HepG2 (cell line): ENCODE measurements around the gene MYCBPAP. TPM values are rescaled to one million over a fixed set of nuclear protein-coding genes. Genes with fewer than 3 reads are reported as not detected.
A peak's percentile ranks its signal among the peaks of the same experiment; 100 is the strongest.

ENCODE experiments used
- AKNA ChIP-seq: sonication (generic); formaldehyde crosslinking; IDR thresholded peaks from 2 replicates; pipeline ENCODE4 v1.4.0; 2020; ENCODE audit warnings: missing genetic modification reagents, borderline replicate concordance
- ATF5 ChIP-seq: sonication (generic); formaldehyde crosslinking; IDR thresholded peaks from 2 replicates; pipeline ENCODE4 v1.4.0; 2020; ENCODE audit warnings: mild to moderate bottlenecking, low read depth, missing genetic modification reagents
- IRX3 ChIP-seq: sonication (generic); formaldehyde crosslinking; IDR thresholded peaks from 2 replicates; pipeline ENCODE4 v1.8.1; 2023; ENCODE audit warnings: mild to moderate bottlenecking, low read depth, missing genetic modification reagents, borderline replicate concordance
- NCOA5 ChIP-seq: sonication (generic); formaldehyde crosslinking; IDR thresholded peaks from 2 replicates; pipeline ENCODE4 v1.4.0; 2020; ENCODE audit warnings: missing genetic modification reagents
- RARG ChIP-seq: sonication (generic); formaldehyde crosslinking; IDR thresholded peaks from 2 replicates; pipeline ENCODE4 v1.4.0; 2020; ENCODE audit warnings: low read depth, mild to moderate bottlenecking, missing genetic modification reagents
- RFX3 ChIP-seq: IDR thresholded peaks from 2 replicates; pipeline ENCODE4 v1.6.1; 2016; ENCODE audit warnings: missing biosample characterization, missing genetic modification reagents
- TBX2 ChIP-seq: sonication (generic); formaldehyde crosslinking; IDR thresholded peaks from 2 replicates; pipeline ENCODE4 v1.5.0; 2020; ENCODE audit warnings: missing genetic modification reagents, mild to moderate bottlenecking, borderline replicate concordance
- THAP9 ChIP-seq: sonication (generic); formaldehyde crosslinking; IDR thresholded peaks from 2 replicates; pipeline ENCODE4; 2020; ENCODE audit warnings: missing genetic modification reagents, mild to moderate bottlenecking, borderline replicate concordance
- XBP1 ChIP-seq: sonication (generic); formaldehyde crosslinking; IDR thresholded peaks from 2 replicates; pipeline ENCODE4 v1.5.0; 2020; ENCODE audit warnings: missing genetic modification reagents
- ZIK1 ChIP-seq: sonication (generic); formaldehyde crosslinking; IDR thresholded peaks from 2 replicates; pipeline ENCODE4 v1.5.0; 2020; ENCODE audit warnings: mild to moderate bottlenecking, low read depth, missing genetic modification reagents, borderline replicate concordance
- ZNF121 ChIP-seq: sonication (generic); formaldehyde crosslinking; IDR thresholded peaks from 2 replicates; pipeline ENCODE4 v1.5.0; 2020; ENCODE audit warnings: mild to moderate bottlenecking, missing genetic modification reagents
- ZNF260 ChIP-seq: sonication (generic); formaldehyde crosslinking; IDR thresholded peaks from 2 replicates; pipeline ENCODE4 v1.4.0; 2020; ENCODE audit warnings: missing genetic modification reagents, low read depth, mild to moderate bottlenecking, borderline replicate concordance
- ZNF263 ChIP-seq: sonication (generic); formaldehyde crosslinking; IDR thresholded peaks from 2 replicates; pipeline ENCODE4 v1.4.0; 2020; ENCODE audit warnings: missing genetic modification reagents
- ZNF296 ChIP-seq: sonication (generic); formaldehyde crosslinking; conservative IDR thresholded peaks from 2 replicates; pipeline ENCODE4 v1.5.0; 2020; ENCODE audit warnings: mild to moderate bottlenecking, missing genetic modification reagents
- ZNF879 ChIP-seq: sonication (generic); formaldehyde crosslinking; IDR thresholded peaks from 2 replicates; pipeline ENCODE4 v1.8.1; 2023; ENCODE audit warnings: missing genetic modification reagents
- ZXDC ChIP-seq: sonication (generic); formaldehyde crosslinking; IDR thresholded peaks from 2 replicates; pipeline ENCODE4 v1.5.0; 2020; ENCODE audit warnings: mild to moderate bottlenecking, missing genetic modification reagents
- polyA plus RNA-seq, 8 experiments: library from polyadenylated mRNA; depleted of rRNA in 3 of 8; stranded (reverse) in 7 of 8; unstranded in 1 of 8; fragments of >200 nt; fragmentation: Illumina TruSeq in 4 of 8; extraction: Trizol in 4 of 8; gene quantifications; 2 replicates each; pipeline versions ENCODE4 v1.2.1 to v1.2.3, GENCODE V29; 2011 to 2016; ENCODE audit warnings: low read depth in 4 of 8, missing spikeins in 1 of 8, mixed read lengths in 1 of 8; ENCODE audit not compliant: insufficient read depth in 1 of 8
- total RNA-seq, 5 experiments: library from RNA; depleted of rRNA; stranded (reverse); fragments of >200 nt; fragmentation: Illumina TruSeq; extraction: Trizol; gene quantifications; 2 replicates each; pipeline ENCODE4 v1.2.3, GENCODE V29; 2016; ENCODE audit warnings: low read depth in 1 of 5
- TF ChIP-seq, protein P1 (sequence below): sonication (generic); formaldehyde crosslinking; IDR thresholded peaks from 2 replicates; pipeline ENCODE4 v1.4.0; 2020; ENCODE audit warnings: missing genetic modification reagents

MYCBPAP gene
- total and polyA plus RNA-seq, 2 of the 13 experiments (the other 11 are each of a cell fraction or from before 2014, with no cell fraction given) = 0.22 to 0.24 TPM

DNA sequence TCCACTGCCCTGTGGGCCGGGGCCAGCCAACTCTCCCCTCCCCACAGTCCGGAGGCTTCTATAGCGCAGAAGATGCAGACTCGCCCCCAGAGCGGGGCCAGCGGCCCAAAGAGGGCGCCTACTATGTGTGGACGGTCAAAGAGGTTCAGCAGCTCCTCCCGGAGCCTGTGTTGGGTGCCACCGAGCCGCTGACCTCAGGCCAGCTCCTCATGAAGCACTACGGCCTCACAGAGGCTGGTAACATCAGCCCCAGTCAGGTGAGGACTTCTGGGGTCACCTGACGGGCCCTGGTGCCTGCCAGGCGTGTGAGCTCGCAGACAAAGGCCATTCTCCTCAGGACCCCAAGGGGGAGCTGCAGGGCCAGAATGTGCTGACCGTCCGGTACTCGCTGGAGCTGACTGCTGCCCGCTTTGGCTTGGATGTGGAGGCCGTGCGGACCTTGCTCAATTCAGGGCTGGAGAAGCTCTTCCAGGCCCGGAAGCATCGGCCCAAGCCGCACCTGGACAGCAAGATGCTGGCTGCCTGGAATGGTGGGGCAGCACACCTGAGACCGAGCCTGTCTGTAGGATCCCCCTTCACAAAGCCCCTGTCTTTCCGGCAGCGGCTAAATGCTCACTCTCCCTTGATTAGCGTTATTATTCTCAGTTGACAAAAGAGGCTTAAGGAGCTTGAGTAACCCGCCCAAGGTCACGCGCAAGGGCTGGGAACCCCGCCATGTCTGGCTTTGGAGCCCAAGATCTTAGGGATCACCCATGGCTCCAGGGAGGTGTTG is 42.6 kb downstream of the MYCBPAP start (continued):
- TF ChIP-seq, protein P1, sequence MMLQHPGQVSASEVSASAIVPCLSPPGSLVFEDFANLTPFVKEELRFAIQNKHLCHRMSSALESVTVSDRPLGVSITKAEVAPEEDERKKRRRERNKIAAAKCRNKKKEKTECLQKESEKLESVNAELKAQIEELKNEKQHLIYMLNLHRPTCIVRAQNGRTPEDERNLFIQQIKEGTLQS (CRISPR knock-in tag) = no peak
- TF ChIP-seq AKNA (CRISPR knock-in tag) (no peak), ZNF263 (0 out of 2 replicates have a peak, but pooled peaks have one; percentile 31), ZNF879 (CRISPR knock-in tag) (no peak), RFX3 (no peak), NCOA5 (CRISPR knock-in tag) (no peak), ZNF296 (CRISPR knock-in tag) (no peak), RARG (CRISPR knock-in tag) (no peak), ZNF121 (CRISPR knock-in tag) (no peak), ZXDC (CRISPR knock-in tag) (no peak), ZIK1 (peak; percentile 64; the same call in 1 of the 2 replicates), IRX3 (no peak), ATF5 (CRISPR knock-in tag) (no peak), ZNF260 (no peak), THAP9 (peak; percentile 58; the same call in 1 of the 2 replicates), TBX2 (no peak), XBP1 (no peak)
